ENCODE results near the gene RTN4RL1. TPM values are rescaled to one million over a fixed set of nuclear protein-coding genes. Genes with fewer than 3 reads are reported as not detected.

RTN4RL1 gene
- total RNA-seq, 1 donor from 2014 or later, result 50.3 TPM

DNA sequence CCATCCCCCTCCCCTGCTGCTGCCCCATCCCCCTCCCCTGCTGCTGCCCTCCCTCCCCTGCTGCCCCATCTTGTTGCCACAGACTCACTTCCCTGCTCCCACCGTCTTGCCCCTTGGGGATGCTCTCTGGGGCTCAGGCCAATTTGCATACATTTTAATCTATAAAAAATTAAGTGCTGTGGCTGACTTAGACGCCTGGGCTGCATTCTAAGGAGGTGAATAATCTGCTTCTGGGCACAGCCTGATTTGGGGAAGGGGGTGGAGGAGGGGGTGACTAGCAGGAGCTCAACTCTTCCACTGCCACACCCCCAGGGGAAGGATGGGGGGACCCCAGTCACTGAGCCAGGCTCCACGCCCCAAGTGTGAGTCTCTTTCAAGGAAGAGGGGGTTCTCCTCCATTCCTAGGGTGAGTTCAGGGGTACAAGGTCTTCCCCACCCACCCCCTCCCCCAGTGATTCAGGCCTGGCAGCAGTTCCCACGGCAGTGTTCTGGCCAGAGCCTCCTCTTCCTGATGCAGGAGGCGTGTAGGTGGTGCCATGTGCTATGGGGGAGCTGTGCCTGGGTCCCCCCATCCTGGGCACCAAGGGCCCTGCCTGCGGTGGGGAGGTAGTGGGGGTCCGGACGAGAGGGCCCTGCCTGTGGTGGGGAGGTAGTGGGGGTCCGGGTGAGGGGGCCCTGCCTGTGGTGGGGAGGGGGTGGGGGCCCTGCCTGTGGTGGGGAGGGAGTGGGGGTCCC lies 9.8 kb upstream of the RTN4RL1 start:
- peak; percentile 64 for DNase-seq
- H3K36me3 Mint-ChIP-seq (ENCODE audit: unreplicated experiment), result no peaks in the 10 kb centered on the region
- TF ChIP-seq, protein P1, sequence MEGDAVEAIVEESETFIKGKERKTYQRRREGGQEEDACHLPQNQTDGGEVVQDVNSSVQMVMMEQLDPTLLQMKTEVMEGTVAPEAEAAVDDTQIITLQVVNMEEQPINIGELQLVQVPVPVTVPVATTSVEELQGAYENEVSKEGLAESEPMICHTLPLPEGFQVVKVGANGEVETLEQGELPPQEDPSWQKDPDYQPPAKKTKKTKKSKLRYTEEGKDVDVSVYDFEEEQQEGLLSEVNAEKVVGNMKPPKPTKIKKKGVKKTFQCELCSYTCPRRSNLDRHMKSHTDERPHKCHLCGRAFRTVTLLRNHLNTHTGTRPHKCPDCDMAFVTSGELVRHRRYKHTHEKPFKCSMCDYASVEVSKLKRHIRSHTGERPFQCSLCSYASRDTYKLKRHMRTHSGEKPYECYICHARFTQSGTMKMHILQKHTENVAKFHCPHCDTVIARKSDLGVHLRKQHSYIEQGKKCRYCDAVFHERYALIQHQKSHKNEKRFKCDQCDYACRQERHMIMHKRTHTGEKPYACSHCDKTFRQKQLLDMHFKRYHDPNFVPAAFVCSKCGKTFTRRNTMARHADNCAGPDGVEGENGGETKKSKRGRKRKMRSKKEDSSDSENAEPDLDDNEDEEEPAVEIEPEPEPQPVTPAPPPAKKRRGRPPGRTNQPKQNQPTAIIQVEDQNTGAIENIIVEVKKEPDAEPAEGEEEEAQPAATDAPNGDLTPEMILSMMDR (IDR thresholded peaks at IDR 0.05; ENCODE audit: partially characterized antibody, unreplicated experiment), result no peak

DNA sequence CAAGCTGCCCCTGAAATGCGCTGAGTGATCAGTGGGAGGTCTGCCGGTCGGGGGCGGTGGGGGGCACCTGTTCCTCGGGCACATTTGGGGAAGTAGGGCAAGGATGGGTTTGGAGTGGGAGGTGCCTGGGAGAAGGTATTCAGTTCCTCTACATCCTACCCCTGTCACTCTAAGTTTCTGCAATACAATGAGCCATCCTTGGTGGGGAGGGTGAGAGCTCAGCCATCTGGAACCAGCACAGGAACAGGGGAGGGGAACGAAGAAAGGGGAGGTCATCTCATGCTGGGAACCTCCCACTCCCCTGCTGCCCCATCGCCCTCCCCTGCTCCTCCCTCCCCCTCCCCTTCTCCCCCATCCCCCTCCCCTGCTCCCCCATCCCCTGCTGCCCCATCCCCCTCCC lies 9.0 kb upstream of the RTN4RL1 start:
- Mint-ChIP-seq H3K27me3 (ENCODE audit: unreplicated experiment) (no peaks in the 10 kb centered on the region), H3K36me3 (ENCODE audit: unreplicated experiment) (no peaks in the 10 kb centered on the region), H3K9me3 (ENCODE audit: unreplicated experiment) (peaks cover 1% of the 10 kb centered on the region), H3K4me1 (ENCODE audit: low read depth, unreplicated experiment) (peaks cover 13% of the 10 kb centered on the region), H3K27ac (ENCODE audit: unreplicated experiment) (peak overlapping the region; percentile 12), H3K4me3 (ENCODE audit: unreplicated experiment) (no peak overlapping the region)
- TF ChIP-seq, protein P1 (IDR thresholded peaks at IDR 0.05; ENCODE audit: partially characterized antibody, unreplicated experiment), result no peak
- DNase-seq, result peak; percentile 28

More for the DNA sequence above, 9.8 kb upstream of the RTN4RL1 start:
- Mint-ChIP-seq H3K27me3 (ENCODE audit: unreplicated experiment) (no peaks in the 10 kb centered on the region), H3K9me3 (ENCODE audit: unreplicated experiment) (peaks cover 1% of the 10 kb centered on the region), H3K4me1 (ENCODE audit: low read depth, unreplicated experiment) (peaks cover 13% of the 10 kb centered on the region), H3K27ac (ENCODE audit: unreplicated experiment) (no peak overlapping the region), H3K4me3 (ENCODE audit: unreplicated experiment) (no peak overlapping the region)

DNA sequence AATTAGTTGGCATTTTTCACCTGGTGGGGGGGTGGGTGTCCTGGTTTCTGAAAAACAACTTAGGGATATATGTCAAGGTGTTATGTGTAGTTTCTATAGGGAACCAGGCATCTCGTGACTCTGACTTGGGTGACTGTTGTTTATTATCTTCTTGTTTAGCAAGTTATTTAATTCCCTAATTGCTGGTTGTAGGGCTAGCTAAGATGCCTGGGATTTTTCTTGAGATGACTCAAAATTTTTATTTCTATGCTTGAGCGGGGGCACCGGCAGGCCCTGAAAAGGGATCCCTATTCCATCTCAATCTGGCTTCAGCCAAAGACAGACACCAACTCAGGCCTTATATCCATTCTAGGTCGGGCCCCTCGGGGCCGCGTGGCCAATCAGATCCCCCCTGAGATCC lies 8.0 kb upstream of the RTN4RL1 start:
- peaks cover 1% of the 10 kb centered on the region for H3K9me3 Mint-ChIP-seq (ENCODE audit: unreplicated experiment)
- no peaks in the 10 kb centered on the region for H3K27me3 Mint-ChIP-seq (ENCODE audit: unreplicated experiment)
- H3K36me3 Mint-ChIP-seq (ENCODE audit: unreplicated experiment), result no peaks in the 10 kb centered on the region
- DNase-seq, result no peak
- H3K27ac Mint-ChIP-seq (ENCODE audit: unreplicated experiment), result peak overlapping the region; percentile 43
- H3K4me1 Mint-ChIP-seq (ENCODE audit: low read depth, unreplicated experiment), result peaks cover 16% of the 10 kb centered on the region
- H3K4me3 Mint-ChIP-seq (ENCODE audit: unreplicated experiment), result no peak overlapping the region
- TF ChIP-seq, protein P1 (IDR thresholded peaks at IDR 0.05; ENCODE audit: partially characterized antibody, unreplicated experiment), result no peak

- TF ChIP-seq, protein P1 (IDR thresholded peaks at IDR 0.05; ENCODE audit: partially characterized antibody, unreplicated experiment), result peak; percentile 58
- peak; percentile 69 for DNase-seq
- peaks cover 9% of the 10 kb centered on the region for H3K27me3 Mint-ChIP-seq (ENCODE audit: unreplicated experiment)
- H3K4me3 Mint-ChIP-seq (ENCODE audit: unreplicated experiment), result peak overlapping the region; percentile 93
- peak overlapping the region; percentile 72 for H3K27ac Mint-ChIP-seq (ENCODE audit: unreplicated experiment)
- H3K4me1 Mint-ChIP-seq (ENCODE audit: low read depth, unreplicated experiment), result peaks cover 15% of the 10 kb centered on the region
- no peaks in the 10 kb centered on the region for H3K36me3 Mint-ChIP-seq (ENCODE audit: unreplicated experiment)
- peaks cover 4% of the 10 kb centered on the region for H3K9me3 Mint-ChIP-seq (ENCODE audit: unreplicated experiment)
These were observed 5.6 kb upstream of the RTN4RL1 start for GRCh38 chr17:2030779-2031163.

Measured in glutamatergic neuron (in vitro differentiated cells).